T-helper 1 cell (primary cell): ENCODE results near the gene KNSTRN.

Experiments used
- DNase-seq, 5 donors: peaks; one replicate each; pipeline ENCODE4 v3.0.0-alpha.2; 2012 to 2020

Gene KNSTRN

DNA sequence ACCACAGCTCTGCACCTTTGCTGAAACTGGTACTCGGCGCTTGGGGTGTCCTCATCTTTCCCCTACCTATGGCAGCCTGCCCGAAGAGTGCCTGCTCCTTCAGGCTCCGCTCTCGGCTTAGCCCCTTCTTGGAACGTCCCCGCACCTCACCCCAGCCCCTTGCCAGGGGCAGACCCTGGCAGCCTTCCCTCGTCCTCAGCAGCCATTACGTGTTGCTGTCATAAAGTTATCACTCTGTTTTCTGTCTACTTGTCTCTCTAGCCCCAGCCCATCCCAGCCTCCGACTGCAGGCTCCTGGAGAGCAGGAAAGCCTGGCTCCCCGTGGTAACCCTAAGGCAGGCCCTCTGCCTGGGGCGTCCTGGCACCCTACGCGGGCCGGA lies 53.2 kb downstream of the KNSTRN start:
- DNase-seq, result no peak

- DNase-seq, result no peak
Measured at GRCh38 chr15:40436116-40436891, 53.8 kb downstream of the KNSTRN start.

GRCh38 chr15:40436892-40437751 lies 54.6 kb downstream of the KNSTRN start:
- no peak for DNase-seq

DNA sequence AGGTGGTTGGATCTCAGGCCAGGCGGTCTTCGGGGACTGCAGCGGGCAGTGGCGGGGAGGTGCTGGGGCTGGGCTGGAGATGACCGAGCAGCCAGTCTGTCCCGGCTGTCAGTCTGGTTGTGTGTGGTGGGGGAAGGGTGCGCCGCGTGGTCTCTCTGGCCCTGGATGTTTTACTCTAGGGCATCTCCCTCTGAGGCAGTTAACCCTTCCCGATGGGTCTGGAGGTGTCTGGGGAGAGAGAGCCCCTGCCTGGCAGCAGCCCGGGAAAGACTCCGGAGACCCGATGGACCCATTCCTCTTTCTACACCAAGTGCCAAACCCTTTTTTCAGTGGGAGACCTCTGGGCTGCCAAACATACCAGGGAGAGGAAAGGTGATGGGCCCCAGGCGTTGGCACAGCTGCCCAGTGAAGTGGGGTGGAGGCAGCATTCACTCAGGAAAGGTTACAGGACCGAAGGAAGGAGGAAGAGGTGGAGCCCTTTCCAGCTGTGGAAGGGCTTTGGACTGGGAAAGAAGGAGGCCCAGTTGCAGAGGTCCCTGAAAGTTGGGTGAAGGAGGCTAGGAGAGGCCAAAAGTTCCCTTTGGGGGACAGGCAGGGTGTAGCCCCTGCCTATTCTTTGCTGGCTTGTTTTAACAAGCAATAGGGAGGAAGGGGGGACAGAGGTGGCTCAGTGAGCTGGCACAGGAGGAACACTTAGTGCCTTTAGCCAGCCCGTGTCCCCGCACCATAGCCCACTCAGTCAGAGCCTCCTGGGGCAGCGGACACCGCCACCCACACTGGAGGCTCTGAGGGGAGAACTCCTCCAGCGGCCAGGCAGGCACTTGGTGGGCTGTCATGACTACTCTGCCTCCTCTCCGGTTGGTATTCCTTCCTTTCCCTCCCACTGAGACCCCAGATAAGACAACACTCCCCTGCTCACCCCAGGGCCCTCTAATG lies 55.5 kb downstream of the KNSTRN start:
- no peak for DNase-seq

GRCh38 chr15:40438712-40439111 lies 56.2 kb downstream of the KNSTRN start:
- DNase-seq, result no peak

- no peak for DNase-seq
Measured at GRCh38 chr15:40439461-40439959, 57.0 kb downstream of the KNSTRN start.

DNA sequence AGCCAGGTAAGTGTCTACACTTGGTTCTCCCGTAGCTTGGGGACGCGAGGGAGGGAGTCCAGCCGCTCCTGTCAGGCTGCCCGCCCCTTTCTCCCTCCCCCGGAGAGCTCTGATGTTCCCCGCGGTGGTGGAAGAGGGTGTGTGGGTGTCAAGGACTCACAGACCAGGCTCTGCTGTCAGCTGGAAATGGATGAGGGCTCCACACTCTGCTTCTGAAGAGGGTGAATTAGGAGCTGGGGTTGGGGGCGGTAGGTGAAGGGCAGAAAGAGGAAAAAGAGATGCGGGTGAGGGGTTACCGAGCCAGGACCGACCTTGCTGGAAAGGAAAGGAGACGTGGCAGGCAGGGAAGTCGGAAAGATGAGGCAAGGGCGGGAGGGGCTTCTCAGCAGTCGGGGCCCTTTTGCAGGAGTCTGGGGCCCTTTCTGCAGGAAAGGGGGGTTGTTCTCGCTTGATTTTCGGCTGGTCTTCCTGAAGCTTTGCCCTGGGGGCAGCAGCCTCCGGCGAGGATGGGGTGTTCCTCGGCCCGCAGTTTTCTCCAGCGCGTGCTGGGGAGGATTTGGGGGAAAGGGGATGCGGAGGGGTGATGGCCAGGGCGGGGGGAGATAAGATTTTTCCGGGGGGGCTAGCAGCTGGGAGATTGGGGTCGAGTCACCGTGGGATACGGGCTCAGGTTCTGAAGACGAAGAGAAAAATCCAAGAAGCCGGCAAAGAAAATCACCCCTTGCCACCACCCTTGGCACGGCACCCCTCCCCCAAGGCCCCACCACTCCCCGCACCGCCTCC lies 57.6 kb downstream of the KNSTRN start:
- no peak for DNase-seq

DNA sequence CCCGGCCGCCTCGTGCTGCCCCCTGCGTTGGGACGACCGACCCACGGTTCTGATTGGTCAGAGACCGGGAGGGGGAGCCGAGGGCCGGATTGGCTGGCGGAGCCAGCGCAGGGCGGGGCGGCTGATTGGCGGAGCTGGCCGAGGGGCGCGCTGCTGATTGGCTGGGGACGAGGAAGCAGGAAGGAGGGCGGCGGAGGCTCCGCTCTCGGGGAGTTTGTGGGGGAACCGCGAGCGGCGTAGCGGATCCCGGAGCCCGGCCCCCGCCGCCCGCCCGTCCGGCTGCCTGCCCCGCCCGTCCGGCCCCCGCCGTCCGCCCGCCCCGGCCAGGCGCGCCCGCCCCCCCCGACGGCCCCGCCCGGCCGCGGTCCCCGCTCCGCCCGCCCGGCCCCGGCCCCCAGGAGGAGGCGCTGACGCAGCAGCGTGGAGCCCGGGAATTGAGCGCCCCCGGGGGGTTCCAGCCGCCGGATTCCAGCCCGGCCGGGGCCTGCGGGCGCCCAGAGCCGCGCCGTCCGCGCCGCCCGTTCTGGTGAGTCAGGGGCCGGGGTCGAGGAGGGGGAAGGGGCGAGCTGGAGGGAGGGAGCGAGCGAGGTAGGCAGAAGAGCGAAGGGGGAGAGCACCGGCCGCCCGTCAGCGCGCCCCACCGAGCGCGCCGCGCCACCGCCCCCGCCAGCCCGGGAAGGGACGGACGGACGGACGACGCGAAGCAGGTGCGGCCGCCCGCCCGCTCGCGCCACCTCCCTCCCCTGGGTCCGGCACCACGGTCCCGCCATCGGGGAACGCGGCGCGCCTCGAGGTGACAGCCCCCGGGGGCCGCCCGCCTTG lies 58.4 kb downstream of the KNSTRN start, which contains the start of gene BAHD1:
TSS of gene BAHD1 (plus strand) at position 211 of the 822 bp plus-strand sequence. CDS start 17,512 bp downstream, outside the sequence.
- DNase-seq, result peak; percentile 89 to 93 (median 91)

DNA sequence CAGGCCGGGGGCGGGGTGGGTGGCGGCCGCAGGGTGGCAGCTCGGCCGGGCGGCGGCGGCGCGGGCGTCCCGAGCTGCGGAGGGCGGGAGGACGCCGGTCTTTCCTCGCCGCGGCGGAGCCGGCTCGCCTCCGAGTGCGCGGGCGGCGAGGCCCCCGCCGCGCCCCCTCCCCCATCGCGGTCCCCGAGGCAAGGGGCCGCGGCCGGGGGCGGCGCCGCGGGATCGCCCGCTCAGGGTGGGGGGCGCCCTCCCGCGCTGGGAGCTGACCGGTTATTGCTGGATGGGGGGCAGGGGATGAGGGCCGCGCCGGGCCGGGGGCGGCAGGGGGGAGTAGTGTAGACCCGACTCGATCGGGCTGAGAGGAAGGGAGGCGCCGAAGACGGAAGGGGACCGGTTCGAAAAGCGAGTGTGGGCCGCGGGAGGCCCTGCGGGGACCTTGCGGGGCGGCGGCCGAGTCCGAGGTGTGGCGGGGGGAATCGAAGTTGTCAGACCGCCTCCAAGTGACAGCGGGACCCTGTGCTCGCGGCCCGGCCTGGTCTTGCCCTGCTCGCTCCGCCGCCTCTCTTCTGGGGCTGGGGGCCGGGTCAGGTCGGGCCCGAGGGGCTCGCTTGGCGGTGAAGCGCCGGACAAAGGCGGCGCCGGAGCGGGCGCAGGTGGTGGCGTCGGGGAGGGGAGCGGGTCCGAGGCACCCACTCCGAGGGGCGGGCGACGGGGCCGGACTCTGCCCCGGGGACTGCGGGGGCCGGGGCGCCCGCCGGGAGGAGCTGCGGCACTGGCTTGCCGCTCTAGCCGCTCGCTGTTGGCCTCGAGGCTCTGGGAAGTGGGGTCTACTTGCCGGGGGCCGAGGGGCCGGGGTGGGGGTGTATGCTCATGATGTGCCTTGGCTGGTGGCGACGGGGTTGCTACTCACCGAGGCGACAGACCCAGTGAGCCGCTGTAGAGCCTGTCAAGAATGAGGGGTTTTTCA lies 59.3 kb downstream of the KNSTRN start:
- peak in 1 of 5 donors; percentile 28 for DNase-seq

GRCh38 chr15:40443255-40443654 lies 60.7 kb downstream of the KNSTRN start:
- DNase-seq, result no peak

DNA sequence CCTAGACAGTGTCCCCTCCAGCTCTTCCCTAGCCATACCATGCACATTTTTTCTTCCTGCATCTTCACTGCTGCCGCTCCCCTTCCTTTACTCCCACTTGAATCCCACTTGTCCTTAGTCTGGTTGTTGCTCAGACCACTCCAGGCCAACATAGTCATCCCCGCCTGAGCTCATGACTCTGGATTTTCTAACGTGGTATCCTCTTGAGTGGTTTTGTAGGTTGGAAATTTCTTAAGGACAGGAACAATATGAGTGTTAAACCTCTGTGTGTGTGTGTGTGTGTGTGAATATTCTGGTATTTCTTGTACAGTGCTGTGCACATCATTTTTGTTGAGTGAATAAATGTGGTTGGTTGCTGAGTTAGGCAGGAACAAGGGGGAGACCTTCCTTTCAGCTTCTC lies 61.3 kb downstream of the KNSTRN start:
- no peak for DNase-seq
